Transverse colon (tissue), 3 donors: ENCODE data around the gene SGPP2.

Source experiments
- EP300 ChIP-seq: sonication (generic); formaldehyde crosslinking; IDR thresholded peaks from one replicate; pipeline ENCODE4 v1.6.1; 2017; ENCODE audit warnings: antibody characterized with exemption, low read depth
- TF ChIP-seq, protein P1 (sequence below), 5 experiments: fragments of 200-600 bp in 3 of 5; fragments of 450-650 bp in 2 of 5; sonication (generic) in 3 of 5; IDR thresholded peaks; 1 replicate in 2 of 5; 2 replicates in 3 of 5; pipeline ENCODE4 v1.5.1; 2016 to 2017; ENCODE audit warnings: antibody characterized with exemption in 5 of 5, inconsistent platforms in 3 of 5, mild to moderate bottlenecking in 2 of 5, moderate library complexity in 1 of 5

DNA sequence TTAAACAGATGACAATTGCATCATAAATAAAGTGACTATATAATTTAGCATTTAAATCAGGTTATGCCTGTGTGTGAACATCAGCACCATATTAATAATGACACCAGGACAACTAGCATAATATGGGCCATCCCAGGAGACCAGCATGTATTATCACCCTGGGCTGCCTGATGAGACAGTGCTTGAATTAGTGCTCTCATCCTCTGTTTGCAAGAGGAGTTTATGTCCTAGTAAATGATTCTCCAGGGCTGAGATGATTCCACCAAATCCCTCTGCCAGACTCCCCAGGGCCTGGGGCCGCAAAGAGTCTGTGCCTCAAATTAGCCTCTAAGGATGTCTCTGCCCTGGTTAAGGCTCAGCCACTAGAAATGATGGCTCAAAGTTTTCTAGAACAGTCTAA, 97.7 kb downstream of the SGPP2 start:
- TF ChIP-seq, protein P1, sequence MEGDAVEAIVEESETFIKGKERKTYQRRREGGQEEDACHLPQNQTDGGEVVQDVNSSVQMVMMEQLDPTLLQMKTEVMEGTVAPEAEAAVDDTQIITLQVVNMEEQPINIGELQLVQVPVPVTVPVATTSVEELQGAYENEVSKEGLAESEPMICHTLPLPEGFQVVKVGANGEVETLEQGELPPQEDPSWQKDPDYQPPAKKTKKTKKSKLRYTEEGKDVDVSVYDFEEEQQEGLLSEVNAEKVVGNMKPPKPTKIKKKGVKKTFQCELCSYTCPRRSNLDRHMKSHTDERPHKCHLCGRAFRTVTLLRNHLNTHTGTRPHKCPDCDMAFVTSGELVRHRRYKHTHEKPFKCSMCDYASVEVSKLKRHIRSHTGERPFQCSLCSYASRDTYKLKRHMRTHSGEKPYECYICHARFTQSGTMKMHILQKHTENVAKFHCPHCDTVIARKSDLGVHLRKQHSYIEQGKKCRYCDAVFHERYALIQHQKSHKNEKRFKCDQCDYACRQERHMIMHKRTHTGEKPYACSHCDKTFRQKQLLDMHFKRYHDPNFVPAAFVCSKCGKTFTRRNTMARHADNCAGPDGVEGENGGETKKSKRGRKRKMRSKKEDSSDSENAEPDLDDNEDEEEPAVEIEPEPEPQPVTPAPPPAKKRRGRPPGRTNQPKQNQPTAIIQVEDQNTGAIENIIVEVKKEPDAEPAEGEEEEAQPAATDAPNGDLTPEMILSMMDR (IDR thresholded peaks at IDR 0.05) = no peak
- no peak for TF ChIP-seq EP300
